B cell (primary cell): ENCODE data around the gene CD36. TPM values are rescaled to one million over a fixed set of nuclear protein-coding genes. Genes with fewer than 3 reads are reported as not detected.

Experiments
- ATAC-seq: fragments of 200-7000 bp; cut with Tn5 transposase; one replicate; pipeline ENCODE4 v1.10.0; 2021; ENCODE audit warnings: low read depth, mild to moderate bottlenecking, moderate number of reproducible peaks, moderate library complexity
- CTCF ChIA-PET: fragments of 350-600 bp; sonication (Branson Sonifier 250); formaldehyde crosslinking; loops from one replicate; lab custom pipeline; 2021; ENCODE audit warnings: antibody characterized with exemption, inconsistent platforms; lab: Charles Lee
- POLR2A ChIA-PET: fragments of 350-600 bp; sonication (Branson Sonifier 250); formaldehyde crosslinking; loops from one replicate; lab custom pipeline; 2021; ENCODE audit warnings: antibody characterized with exemption; lab: Charles Lee
- DNase-seq: peaks from one replicate; pipeline ENCODE4 v3.0.0; 2013
- H2AFZ ChIP-seq: 2 replicates; pipeline ENCODE4 v1.6.1; 2012; ENCODE audit warnings: mild to moderate bottlenecking, low read depth, low read length; ENCODE audit not compliant: insufficient read depth, poor library complexity, severe bottlenecking
- H3K27ac ChIP-seq, 2 donors: 1 replicate in 1 of 2; 2 replicates in 1 of 2; pipeline ENCODE4 v1.5.1; 2012 to 2013; ENCODE audit warnings: low read length in 2 of 2, mild to moderate bottlenecking in 2 of 2, moderate library complexity in 1 of 2
- H3K27me3 ChIP-seq, 4 experiments: fragments of 200-600 bp in 1 of 4; sonication (generic) in 1 of 4; replicated peaks in 1 of 4; 1 replicate in 2 of 4; 2 replicates in 2 of 4; pipeline versions ENCODE4 v1.6.1 to v1.7.0; 2013 to 2016; ENCODE audit warnings: low read length in 3 of 4, mild to moderate bottlenecking in 2 of 4, mixed read lengths in 1 of 4, moderate library complexity in 1 of 4; ENCODE audit not compliant: insufficient read depth in 4 of 4, control insufficient read depth in 3 of 4; ENCODE audit errors: control extremely low read depth in 1 of 4
- H3K36me3 ChIP-seq, 2 experiments: replicated peaks in 1 of 2; 1 replicate in 1 of 2; 2 replicates in 1 of 2; pipeline versions ENCODE4 v1.6.1 to v1.7.1; 2013; ENCODE audit warnings: low read length in 1 of 2; ENCODE audit not compliant: insufficient read depth in 2 of 2, control insufficient read depth in 1 of 2; ENCODE audit errors: control extremely low read depth in 1 of 2, extremely low read depth in 1 of 2
- H3K4me1 ChIP-seq, 2 donors: fragments of 200-600 bp in 1 of 2; sonication (generic) in 1 of 2; 1 replicate in 1 of 2; 2 replicates in 1 of 2; pipeline versions ENCODE4 v1.5.1 to v1.6.1; 2013 to 2017; ENCODE audit warnings: low read length in 2 of 2; ENCODE audit not compliant: control insufficient read depth in 2 of 2, insufficient read depth in 2 of 2
- H3K4me2 ChIP-seq: replicated peaks from 2 replicates; pipeline ENCODE3; 2012; ENCODE audit warnings: mild to moderate bottlenecking, low read depth, low read length; ENCODE audit not compliant: poor library complexity, severe bottlenecking
- H3K4me3 ChIP-seq, 5 experiments: fragments of 200-600 bp in 1 of 5; sonication (generic) in 1 of 5; 1 replicate in 3 of 5; 2 replicates in 2 of 5; pipeline versions ENCODE4 v1.5.1 to v1.7.0; 2011 to 2016; ENCODE audit warnings: low read length in 4 of 5, mild to moderate bottlenecking in 4 of 5, low read depth in 2 of 5, control low read depth in 1 of 5, moderate library complexity in 1 of 5; ENCODE audit not compliant: insufficient read depth in 1 of 5; ENCODE audit errors: control extremely low read depth in 1 of 5, extremely low read depth in 1 of 5
- H3K79me2 ChIP-seq: fragments of 200-600 bp; sonication (generic); one replicate; pipeline ENCODE4 v1.6.0; 2016; ENCODE audit warnings: low read length; ENCODE audit not compliant: control insufficient read depth, insufficient read depth
- H3K9ac ChIP-seq: fragments of 200-600 bp; sonication (generic); 2 replicates; pipeline ENCODE4 v1.6.1; 2017; ENCODE audit warnings: mild to moderate bottlenecking, low read length, moderate library complexity
- H3K9me3 ChIP-seq, 3 donors: one replicate each; pipeline versions ENCODE4 v1.6.1 to v1.7.1; 2013; ENCODE audit warnings: low read length in 2 of 3; ENCODE audit not compliant: control insufficient read depth in 2 of 3, insufficient read depth in 1 of 3; ENCODE audit errors: control extremely low read depth in 1 of 3
- H4K20me1 ChIP-seq: 2 replicates; pipeline ENCODE4 v1.6.0; 2012; ENCODE audit warnings: mild to moderate bottlenecking, low read length; ENCODE audit not compliant: insufficient read depth, control insufficient read depth, poor library complexity, severe bottlenecking
- H3K27ac Mint-ChIP-seq: one replicate; pipeline ENCODE4 v1.8.0; 2021; ENCODE audit warnings: mixed read lengths
- H3K27me3 Mint-ChIP-seq: one replicate; pipeline ENCODE4 v1.8.0; 2021; ENCODE audit warnings: mixed read lengths
- H3K4me1 Mint-ChIP-seq: one replicate; pipeline ENCODE4 v1.8.0; 2021; ENCODE audit warnings: mixed read lengths
- H3K4me3 Mint-ChIP-seq: one replicate; pipeline ENCODE4 v1.8.0; 2021; ENCODE audit warnings: mixed read lengths
- H3K9me3 Mint-ChIP-seq: one replicate; pipeline ENCODE4 v1.8.0; 2022; ENCODE audit warnings: mixed read lengths; ENCODE audit not compliant: insufficient read depth
- EZH2 ChIP-seq: IDR thresholded peaks from 2 replicates; pipeline ENCODE4 v1.6.1; 2012; ENCODE audit warnings: borderline replicate concordance, low read depth, mild to moderate bottlenecking, moderate library complexity, low read length; ENCODE audit not compliant: insufficient read depth, poor library complexity, severe bottlenecking
- WGBS: methylation state at CpG from one replicate; pipeline ENCODE4 v1.1.5; 2013; ENCODE audit warnings: missing lambda C conversion rate; ENCODE audit not compliant: insufficient coverage; 5-methylcytosine and 5-hydroxymethylcytosine counted together
- intact Hi-C: fragments of 100-400 bp; cut with micrococcal nuclease; formaldehyde crosslinking; loops from one replicate; pipeline ENCODE4 v1.10.0; 2022
- polyA plus RNA-seq: library from polyadenylated mRNA; depleted of rRNA; stranded (reverse); fragments of >200 nt; gene quantifications from 2 replicates; pipeline ENCODE4 v1.2.3, GENCODE V29; 2012
- total RNA-seq, 2 donors: library from RNA; stranded (reverse); fragments of 120-200 nt in 1 of 2; gene quantifications; 1 replicate in 1 of 2; 2 replicates in 1 of 2; pipeline versions ENCODE4 v1.2.3 to v1.2.4, GENCODE V29; 2013 to 2022
- TF ChIP-seq, protein P1 (sequence below): fragments of 200-600 bp; IDR thresholded peaks from one replicate; pipeline ENCODE4 v1.8.0; 2022; ENCODE audit warnings: antibody characterized with exemption, mild to moderate bottlenecking

CD36 gene
- total and polyA plus RNA-seq, 2 donors (not counting 1 experiment from before 2014, with no cell fraction given) = 0.37 to 2.3 TPM

DNA sequence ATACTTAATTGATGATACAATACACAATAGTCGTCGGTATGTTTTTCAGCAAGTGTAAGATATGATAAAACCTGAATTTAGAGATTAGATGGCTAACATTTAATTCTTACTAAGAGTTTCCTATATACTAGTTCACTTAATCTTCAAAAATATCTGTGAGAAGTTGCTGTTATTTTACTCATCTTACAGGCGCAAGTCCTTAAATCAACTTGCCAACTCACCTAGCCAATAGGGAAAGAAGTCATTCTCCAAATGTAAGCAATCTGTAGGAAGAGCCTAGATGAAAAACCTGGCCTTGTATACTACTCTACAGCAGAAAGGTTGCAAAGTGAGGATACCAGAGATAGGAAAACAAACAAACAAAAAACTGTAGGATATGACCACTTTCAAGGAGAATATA is 10.6 kb downstream of the CD36 start:
- CTCF ChIA-PET = no interaction called here
- intact Hi-C loops = no loop called here
- H2AFZ ChIP-seq = no peak overlapping the region
- no peak overlapping the region for H3K9ac ChIP-seq
- no peaks in the 10 kb centered on the region for H3K27me3 Mint-ChIP-seq
- H3K36me3 ChIP-seq = no peaks in the 10 kb centered on the region
- no peaks in the 10 kb centered on the region for H3K4me1 ChIP-seq
- no peaks in the 10 kb centered on the region for H4K20me1 ChIP-seq
- no peak overlapping the region for H3K27ac ChIP-seq
- H3K79me2 ChIP-seq = no peaks in the 10 kb centered on the region
- POLR2A ChIA-PET = no interaction called here
- no peak overlapping the region for H3K4me2 ChIP-seq
- no peak overlapping the region for H3K27ac Mint-ChIP-seq
- TF ChIP-seq EZH2 = no peak
- TF ChIP-seq, protein P1, sequence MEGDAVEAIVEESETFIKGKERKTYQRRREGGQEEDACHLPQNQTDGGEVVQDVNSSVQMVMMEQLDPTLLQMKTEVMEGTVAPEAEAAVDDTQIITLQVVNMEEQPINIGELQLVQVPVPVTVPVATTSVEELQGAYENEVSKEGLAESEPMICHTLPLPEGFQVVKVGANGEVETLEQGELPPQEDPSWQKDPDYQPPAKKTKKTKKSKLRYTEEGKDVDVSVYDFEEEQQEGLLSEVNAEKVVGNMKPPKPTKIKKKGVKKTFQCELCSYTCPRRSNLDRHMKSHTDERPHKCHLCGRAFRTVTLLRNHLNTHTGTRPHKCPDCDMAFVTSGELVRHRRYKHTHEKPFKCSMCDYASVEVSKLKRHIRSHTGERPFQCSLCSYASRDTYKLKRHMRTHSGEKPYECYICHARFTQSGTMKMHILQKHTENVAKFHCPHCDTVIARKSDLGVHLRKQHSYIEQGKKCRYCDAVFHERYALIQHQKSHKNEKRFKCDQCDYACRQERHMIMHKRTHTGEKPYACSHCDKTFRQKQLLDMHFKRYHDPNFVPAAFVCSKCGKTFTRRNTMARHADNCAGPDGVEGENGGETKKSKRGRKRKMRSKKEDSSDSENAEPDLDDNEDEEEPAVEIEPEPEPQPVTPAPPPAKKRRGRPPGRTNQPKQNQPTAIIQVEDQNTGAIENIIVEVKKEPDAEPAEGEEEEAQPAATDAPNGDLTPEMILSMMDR = no peak
- no peaks in the 10 kb centered on the region for H3K9me3 Mint-ChIP-seq
- DNase-seq (no peak), ATAC-seq (no peak)
- WGBS = no CpG with 5 or more reads among the region's 3 CpGs
- no peaks in the 10 kb centered on the region for H3K4me1 Mint-ChIP-seq
- H3K4me3 Mint-ChIP-seq = no peak overlapping the region
- H3K9me3 ChIP-seq = no peaks in the 10 kb centered on the region
- H3K4me3 ChIP-seq = no peak overlapping the region
- no peaks in the 10 kb centered on the region for H3K27me3 ChIP-seq

DNA sequence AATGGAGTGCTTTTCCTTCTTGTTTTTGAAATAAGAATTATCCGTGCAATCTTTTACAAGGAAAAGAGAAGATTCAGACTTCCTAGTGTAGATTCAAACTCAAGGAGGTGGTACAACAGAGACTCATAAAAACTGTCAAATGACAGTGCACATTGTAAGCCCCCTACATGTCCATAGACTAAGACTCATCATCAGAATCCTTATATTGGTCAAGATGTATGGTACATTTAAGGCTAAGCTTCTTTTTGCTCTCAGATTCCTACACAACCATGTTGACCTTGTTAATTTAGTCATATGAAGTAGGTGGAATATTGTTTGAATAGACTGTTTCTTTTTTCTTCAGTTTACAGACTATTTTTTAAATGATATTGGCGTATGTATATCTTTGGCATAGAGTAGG is 11.6 kb downstream of the CD36 start:
- Histone ChIP-seq H4K20me1 (no peaks in the 10 kb centered on the region), H2AFZ (no peak overlapping the region), H3K4me3 (no peak overlapping the region), H3K9ac (no peak overlapping the region), H3K9me3 (no peaks in the 10 kb centered on the region), H3K4me2 (no peak overlapping the region), H3K79me2 (no peaks in the 10 kb centered on the region), H3K27me3 (no peaks in the 10 kb centered on the region), H3K4me1 (no peaks in the 10 kb centered on the region), H3K27ac (no peak overlapping the region), H3K36me3 (no peaks in the 10 kb centered on the region)
- Mint-ChIP-seq H3K4me3 (no peak overlapping the region), H3K4me1 (no peaks in the 10 kb centered on the region), H3K9me3 (no peaks in the 10 kb centered on the region), H3K27ac (no peak overlapping the region), H3K27me3 (no peaks in the 10 kb centered on the region)
- intact Hi-C loops = no loop called here
- POLR2A ChIA-PET = no interaction called here
- TF ChIP-seq EZH2 = no peak
- TF ChIP-seq, protein P1 = no peak
- ATAC-seq (no peak), DNase-seq (no peak)
- CTCF ChIA-PET = interaction anchor here (0.9 kb wide), 1 partner anchor 9 kb away, joined by 4 read pairs; no protein-coding TSS in a partner anchor
- 83% methylated on average over 1 of the region's 2 CpGs for WGBS
